GM21786 (cell line): Measurements from ENCODE around the gene COL13A1.

Source experiments
- ATAC-seq: cut with Tn5 transposase; IDR thresholded peaks from one replicate; pipeline ENCODE4 v1.9.1; 2021; ENCODE audit not compliant: unreplicated experiment

Gene COL13A1

GRCh38 chr10:69865450-69865849, 63.7 kb downstream of the COL13A1 start:
- ATAC-seq = no peak

- no peak for ATAC-seq
These were observed 64.6 kb downstream of the COL13A1 start for GRCh38 chr10:69866246-69866687.

GRCh38 chr10:69866688-69867461, 65.2 kb downstream of the COL13A1 start:
- no peak for ATAC-seq

- ATAC-seq = no peak
These were observed 66.2 kb downstream of the COL13A1 start for GRCh38 chr10:69867699-69868558.

GRCh38 chr10:69868821-69869220, 67.1 kb downstream of the COL13A1 start:
- no peak for ATAC-seq

- no peak for ATAC-seq
These were observed 67.7 kb downstream of the COL13A1 start for GRCh38 chr10:69869291-69869961.

- no peak for ATAC-seq
These were observed 68.9 kb downstream of the COL13A1 start for GRCh38 chr10:69870591-69870990.

DNA sequence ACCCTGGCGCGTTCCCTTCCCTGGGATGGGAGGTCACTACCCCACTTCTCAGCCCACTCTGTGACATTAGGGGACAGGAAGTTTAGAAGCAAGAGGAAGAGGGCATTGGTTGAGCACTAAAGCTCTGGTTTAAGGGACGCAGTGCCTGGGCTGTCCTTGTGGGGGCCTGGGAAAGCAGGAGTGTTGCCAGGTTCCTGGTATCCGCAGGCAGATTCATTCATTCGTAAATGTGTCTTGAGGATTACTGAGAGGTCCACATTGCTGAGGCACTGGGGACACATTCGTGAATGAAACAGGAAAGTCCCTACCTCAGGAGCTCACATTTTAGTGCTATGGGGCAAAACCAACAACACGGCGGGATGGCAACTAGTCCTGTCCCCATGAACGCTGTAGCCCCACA, 69.4 kb downstream of the COL13A1 start:
- no peak for ATAC-seq

GRCh38 chr10:69872323-69872722, 70.6 kb downstream of the COL13A1 start:
- ATAC-seq = no peak

- ATAC-seq = no peak
These were observed 71.5 kb downstream of the COL13A1 start for GRCh38 chr10:69873135-69873639.

- ATAC-seq = no peak
These were observed 72.7 kb downstream of the COL13A1 start for GRCh38 chr10:69874449-69874848.

DNA sequence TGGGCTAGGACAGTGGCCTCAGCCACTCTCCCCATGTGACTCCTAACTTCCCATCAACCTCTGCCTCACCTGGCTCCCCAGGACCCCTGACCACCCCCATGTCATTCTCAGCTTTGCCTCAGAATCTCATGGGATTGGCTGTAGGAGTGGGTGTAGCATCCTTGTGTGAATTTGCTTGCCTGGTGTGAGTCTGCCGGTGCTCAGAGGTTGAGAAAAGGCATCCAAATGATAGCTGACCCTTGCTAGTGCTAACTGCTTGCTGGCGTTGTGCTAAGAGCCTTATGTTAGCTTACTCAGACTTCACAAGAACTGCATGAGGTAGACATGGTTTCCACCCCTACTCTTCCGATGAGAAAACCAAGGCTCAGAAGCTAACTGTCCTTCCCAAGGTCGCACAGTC, 74.2 kb downstream of the COL13A1 start:
- no peak for ATAC-seq

- no peak for ATAC-seq
These were observed 74.6 kb downstream of the COL13A1 start for GRCh38 chr10:69876286-69876685.

GRCh38 chr10:69876931-69877330, 75.2 kb downstream of the COL13A1 start:
- no peak for ATAC-seq

- no peak for ATAC-seq
These were observed 76.3 kb downstream of the COL13A1 start for GRCh38 chr10:69878038-69878437.

DNA sequence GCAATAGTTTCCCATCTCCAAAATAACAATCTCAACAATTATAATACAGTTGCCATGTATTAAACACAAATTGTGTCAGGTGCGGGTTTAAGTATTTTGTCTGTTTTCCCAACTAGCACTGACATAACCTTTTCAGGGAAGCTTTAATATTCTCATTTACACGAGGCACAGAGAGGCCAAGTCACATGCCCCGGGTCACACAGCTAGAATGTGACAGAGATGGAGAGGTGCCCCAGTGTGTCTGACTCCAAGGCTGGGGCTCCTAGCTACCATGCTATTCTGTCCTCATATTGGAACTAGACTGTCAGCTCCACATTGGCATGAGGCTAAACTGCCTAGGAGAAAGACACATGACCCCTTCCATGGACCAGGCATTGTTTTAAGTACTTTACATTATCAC, 77.2 kb downstream of the COL13A1 start:
- ATAC-seq = no peak

- no peak for ATAC-seq
These were observed 78.0 kb downstream of the COL13A1 start for GRCh38 chr10:69879634-69880257.

- no peak for ATAC-seq
These were observed 78.8 kb downstream of the COL13A1 start for GRCh38 chr10:69880301-69881081.

DNA sequence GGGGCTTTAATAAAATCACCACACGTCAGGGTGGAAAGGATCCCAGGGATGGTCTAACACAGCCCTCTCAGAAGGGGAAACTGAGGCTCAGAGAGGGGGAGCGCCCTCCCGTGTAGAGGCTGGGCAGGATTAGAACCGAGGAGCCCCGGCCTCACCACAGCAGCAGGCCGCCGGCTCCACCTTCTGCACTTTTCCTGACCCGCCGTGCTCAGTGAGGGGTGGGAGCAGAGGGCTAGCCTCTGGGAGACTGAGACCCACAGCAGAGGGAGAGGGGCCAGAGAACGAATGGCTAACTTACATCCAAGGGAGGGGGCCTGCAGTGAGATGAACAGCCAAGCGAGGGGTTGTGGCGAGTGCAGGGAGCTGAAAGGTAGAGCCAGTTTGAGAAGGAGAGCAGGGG, 79.5 kb downstream of the COL13A1 start:
- ATAC-seq = no peak
